ENCODE results near the gene CIDEA. TPM values are rescaled to one million over a fixed set of nuclear protein-coding genes. Genes with fewer than 3 reads are reported as not detected.

Gene CIDEA
- total and polyA plus RNA-seq, 2 donors, result 0.05 to 0.82 TPM

DNA sequence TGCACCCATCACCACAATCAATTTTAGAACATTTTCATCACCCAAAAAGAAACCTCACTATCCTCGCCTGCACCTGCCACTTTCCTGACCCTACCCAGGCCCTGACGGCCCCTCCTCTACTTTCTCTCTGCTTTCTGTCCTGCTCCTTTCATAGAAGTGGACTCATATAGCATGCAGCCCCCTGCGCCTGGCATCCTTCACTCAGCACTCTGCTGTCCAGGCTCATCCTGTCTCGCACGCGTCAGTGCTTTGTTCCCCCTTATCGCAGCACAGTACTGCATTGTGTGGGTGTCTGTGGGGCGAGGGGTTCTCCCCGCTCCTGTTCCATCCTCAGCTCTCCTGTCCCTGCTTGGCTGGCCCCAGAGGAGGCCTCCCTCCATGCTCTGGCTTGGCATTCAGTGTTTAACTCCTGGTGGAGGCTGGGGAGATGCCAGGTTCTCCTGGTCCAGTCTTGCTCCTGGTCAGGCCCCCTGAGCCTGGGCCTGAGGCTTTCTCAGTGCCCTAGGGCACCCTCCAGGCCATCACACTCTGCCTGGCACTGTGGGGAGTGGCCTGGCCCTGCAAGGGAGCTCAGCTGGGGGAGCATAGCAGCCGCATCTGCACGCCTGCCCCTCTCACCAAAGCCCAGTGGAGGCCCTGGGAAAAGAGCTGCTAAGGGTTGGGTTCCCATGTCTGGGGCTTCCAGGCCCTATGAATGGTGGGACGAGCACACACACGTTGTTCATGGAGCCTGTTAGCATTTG lies 47.3 kb downstream of the CIDEA start:
- peaks cover 6 to 27% of the 10 kb centered on the region in 2 donors for H3K27me3 ChIP-seq (ENCODE audit: control insufficient read depth in 2 of 2, insufficient read depth in 1 of 2, low read length in 1 of 2)
- H3K4me3 ChIP-seq (ENCODE audit: low read length in 2 of 2), result no peak overlapping the region
- 97% methylated on average over 13 of the region's 13 CpGs for WGBS
- H3K27ac ChIP-seq (ENCODE audit: low read depth in 1 of 2, low read length in 1 of 2), result no peak overlapping the region
- DNase-seq (ENCODE audit: low read depth in 6 of 9, low spot score in 9 of 9), result no peak
- peaks cover 0 to 3% of the 10 kb centered on the region in 2 donors for H3K9me3 ChIP-seq (ENCODE audit: control insufficient read depth in 2 of 2, insufficient read depth in 1 of 2, low read length in 1 of 2)
- H3K36me3 ChIP-seq (ENCODE audit: control insufficient read depth in 2 of 2, insufficient read depth in 2 of 2, low read length in 1 of 2), result no peaks in the 10 kb centered on the region
- peaks cover 0 to 3% of the 10 kb centered on the region in 2 donors for H3K4me1 ChIP-seq (ENCODE audit: control insufficient read depth in 2 of 2, insufficient read depth in 2 of 2, low read length in 2 of 2)

- Histone ChIP-seq H3K4me3 (ENCODE audit: low read length in 2 of 2) (no peak overlapping the region), H3K27me3 (ENCODE audit: control insufficient read depth in 2 of 2, insufficient read depth in 1 of 2, low read length in 1 of 2) (peaks cover 18 to 38% of the 10 kb centered on the region in 2 donors), H3K4me1 (ENCODE audit: control insufficient read depth in 2 of 2, insufficient read depth in 2 of 2, low read length in 2 of 2) (peaks cover 0 to 9% of the 10 kb centered on the region in 2 donors), H3K9me3 (ENCODE audit: control insufficient read depth in 2 of 2, insufficient read depth in 1 of 2, low read length in 1 of 2) (peaks cover 0 to 3% of the 10 kb centered on the region in 2 donors), H3K36me3 (ENCODE audit: control insufficient read depth in 2 of 2, insufficient read depth in 2 of 2, low read length in 1 of 2) (no peaks in the 10 kb centered on the region), H3K27ac (ENCODE audit: low read depth in 1 of 2, low read length in 1 of 2) (no peak overlapping the region)
- DNase-seq (ENCODE audit: low read depth in 6 of 9, low spot score in 9 of 9), result no peak
- WGBS, result 92% methylated on average over 14 of the region's 14 CpGs
Observed at GRCh38 chr18:12302391-12303147, 48.4 kb downstream of the CIDEA start.

DNA sequence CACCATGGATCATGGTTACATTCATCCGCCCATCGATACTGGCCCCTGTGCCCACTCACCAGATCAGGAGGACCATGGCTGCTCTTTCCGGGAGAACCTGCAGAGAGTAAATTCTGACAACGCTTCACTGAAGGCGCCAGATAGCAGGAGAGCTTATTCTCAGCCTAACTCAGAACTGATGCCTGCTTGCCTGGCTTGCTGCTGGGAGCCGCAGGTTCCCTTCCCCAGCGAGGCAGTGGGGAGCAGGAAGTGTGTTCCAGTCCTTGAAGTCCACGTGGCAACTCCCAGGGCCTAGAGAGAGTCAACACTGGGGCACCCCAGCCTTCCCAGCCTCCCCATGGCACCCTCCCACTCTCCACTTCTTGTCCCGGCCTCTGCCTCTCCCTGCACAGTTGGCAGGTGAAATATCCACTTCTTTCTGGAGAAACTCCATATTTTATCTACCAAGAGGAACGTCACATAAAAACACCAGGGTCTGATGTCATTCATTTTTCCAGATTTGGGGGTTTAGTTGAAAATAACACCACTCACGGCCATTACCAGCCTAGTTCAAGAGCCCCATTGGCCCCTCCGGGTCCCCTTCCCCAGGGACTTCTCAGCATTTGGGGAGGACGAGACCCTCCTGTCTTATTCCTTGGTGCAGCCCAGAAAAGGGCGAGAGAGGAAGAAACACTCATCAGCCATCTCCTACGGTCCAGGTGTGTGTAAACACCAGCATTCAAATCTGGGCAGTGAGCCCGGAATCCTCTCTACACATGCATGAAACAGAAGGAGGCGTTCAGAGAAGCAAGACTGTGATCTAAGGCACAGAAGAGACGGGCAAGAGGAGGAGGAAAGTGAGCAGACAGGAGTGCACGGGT lies 50.4 kb downstream of the CIDEA start:
- Histone ChIP-seq H3K4me3 (ENCODE audit: low read length in 2 of 2) (no peak overlapping the region), H3K27me3 (ENCODE audit: control insufficient read depth in 2 of 2, insufficient read depth in 1 of 2, low read length in 1 of 2) (peaks cover 38 to 57% of the 10 kb centered on the region in 2 donors)
- no peak for DNase-seq (ENCODE audit: low read depth in 6 of 9, low spot score in 9 of 9)

GRCh38 chr18:12305211-12305610 lies 51.0 kb downstream of the CIDEA start:
- Histone ChIP-seq H3K4me1 (ENCODE audit: control insufficient read depth in 2 of 2, insufficient read depth in 2 of 2, low read length in 2 of 2) (peaks cover 0 to 14% of the 10 kb centered on the region in 2 donors), H3K36me3 (ENCODE audit: control insufficient read depth in 2 of 2, insufficient read depth in 2 of 2, low read length in 1 of 2) (no peaks in the 10 kb centered on the region), H3K27me3 (ENCODE audit: control insufficient read depth in 2 of 2, insufficient read depth in 1 of 2, low read length in 1 of 2) (peaks cover 42 to 63% of the 10 kb centered on the region in 2 donors), H3K27ac (ENCODE audit: low read depth in 1 of 2, low read length in 1 of 2) (no peak overlapping the region), H3K9me3 (ENCODE audit: control insufficient read depth in 2 of 2, insufficient read depth in 1 of 2, low read length in 1 of 2) (no peaks in the 10 kb centered on the region), H3K4me3 (ENCODE audit: low read length in 2 of 2) (no peak overlapping the region)
- 95% methylated on average over 12 of the region's 12 CpGs for WGBS
- no peak for DNase-seq (ENCODE audit: low read depth in 6 of 9, low spot score in 9 of 9)

More for the DNA sequence above, 50.4 kb downstream of the CIDEA start:
- 92% methylated on average over 19 of the region's 19 CpGs for WGBS
- H3K4me1 ChIP-seq (ENCODE audit: control insufficient read depth in 2 of 2, insufficient read depth in 2 of 2, low read length in 2 of 2), result peaks cover 0 to 12% of the 10 kb centered on the region in 2 donors
- H3K27ac ChIP-seq (ENCODE audit: low read depth in 1 of 2, low read length in 1 of 2), result no peak overlapping the region
- H3K9me3 ChIP-seq (ENCODE audit: control insufficient read depth in 2 of 2, insufficient read depth in 1 of 2, low read length in 1 of 2), result peaks cover 0 to 2% of the 10 kb centered on the region in 2 donors
- no peaks in the 10 kb centered on the region for H3K36me3 ChIP-seq (ENCODE audit: control insufficient read depth in 2 of 2, insufficient read depth in 2 of 2, low read length in 1 of 2)

- WGBS, result 89% methylated on average over 25 of the region's 25 CpGs
- no peaks in the 10 kb centered on the region for H3K36me3 ChIP-seq (ENCODE audit: control insufficient read depth in 2 of 2, insufficient read depth in 2 of 2, low read length in 1 of 2)
- H3K27ac ChIP-seq (ENCODE audit: low read depth in 1 of 2, low read length in 1 of 2), result no peak overlapping the region
- peaks cover 45 to 70% of the 10 kb centered on the region in 2 donors for H3K27me3 ChIP-seq (ENCODE audit: control insufficient read depth in 2 of 2, insufficient read depth in 1 of 2, low read length in 1 of 2)
- H3K9me3 ChIP-seq (ENCODE audit: control insufficient read depth in 2 of 2, insufficient read depth in 1 of 2, low read length in 1 of 2), result no peaks in the 10 kb centered on the region
- peaks cover 0 to 14% of the 10 kb centered on the region in 2 donors for H3K4me1 ChIP-seq (ENCODE audit: control insufficient read depth in 2 of 2, insufficient read depth in 2 of 2, low read length in 2 of 2)
- DNase-seq (ENCODE audit: low read depth in 6 of 9, low spot score in 9 of 9), result no peak
- H3K4me3 ChIP-seq (ENCODE audit: low read length in 2 of 2), result no peak overlapping the region
Observed at GRCh38 chr18:12305930-12306629, 51.9 kb downstream of the CIDEA start.

DNA sequence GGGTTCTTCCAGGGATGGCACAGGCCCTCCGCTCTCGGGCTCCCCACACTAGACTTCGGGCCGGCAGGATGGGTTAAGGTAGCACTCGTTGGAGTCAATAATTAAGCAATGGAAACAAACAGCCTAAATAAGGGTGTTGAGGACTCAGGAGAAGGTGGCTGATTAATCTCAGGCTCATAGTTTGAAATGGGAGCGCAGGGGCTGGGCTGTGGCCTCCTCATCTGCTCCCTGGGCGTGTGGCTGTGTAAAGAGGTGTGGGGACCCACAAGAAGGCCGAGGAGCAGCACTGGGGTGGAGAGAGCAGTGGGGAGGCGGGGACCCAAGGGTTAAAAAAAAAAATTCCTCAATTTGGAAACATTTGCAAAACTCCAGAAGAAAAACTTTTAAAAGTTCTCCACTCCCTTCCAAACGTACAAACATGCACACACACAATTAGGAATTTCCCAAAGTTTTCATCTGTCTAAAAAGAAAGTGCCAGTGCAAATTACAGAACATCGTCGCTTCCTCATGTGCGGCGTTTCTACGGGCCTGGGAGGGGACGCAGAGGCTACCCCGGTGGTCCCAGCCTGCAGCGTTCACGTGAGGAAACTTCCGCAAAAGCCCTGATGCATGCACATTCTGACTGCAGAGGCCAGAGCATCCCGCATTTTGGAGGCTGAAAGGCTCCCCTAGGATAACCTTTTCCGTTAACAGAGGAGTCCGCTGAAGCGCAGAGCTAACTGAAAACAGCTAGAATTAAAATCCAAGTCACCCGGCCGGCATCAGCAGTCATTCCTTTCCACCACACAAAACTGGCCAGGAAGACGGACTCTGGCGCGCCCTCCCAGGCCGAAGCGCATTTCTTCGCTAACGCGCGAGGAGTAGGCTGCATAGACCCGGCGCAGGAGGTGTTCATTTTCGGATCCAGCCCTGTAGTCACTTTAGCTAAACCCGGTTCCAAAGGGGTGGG lies 52.9 kb downstream of the CIDEA start:
- Histone ChIP-seq H3K4me3 (ENCODE audit: low read length in 2 of 2) (peak overlapping the region; percentile 13 to 52), H3K9me3 (ENCODE audit: control insufficient read depth in 2 of 2, insufficient read depth in 1 of 2, low read length in 1 of 2) (no peaks in the 10 kb centered on the region), H3K4me1 (ENCODE audit: control insufficient read depth in 2 of 2, insufficient read depth in 2 of 2, low read length in 2 of 2) (peaks cover 0 to 14% of the 10 kb centered on the region in 2 donors), H3K27ac (ENCODE audit: low read depth in 1 of 2, low read length in 1 of 2) (peak overlapping the region; percentile 47 to 60), H3K36me3 (ENCODE audit: control insufficient read depth in 2 of 2, insufficient read depth in 2 of 2, low read length in 1 of 2) (no peaks in the 10 kb centered on the region), H3K27me3 (ENCODE audit: control insufficient read depth in 2 of 2, insufficient read depth in 1 of 2, low read length in 1 of 2) (peaks cover 45 to 66% of the 10 kb centered on the region in 2 donors)
- 17% methylated on average over 39 of the region's 39 CpGs for WGBS
- peak in 1 of 9 donors; percentile 25 for DNase-seq (ENCODE audit: low read depth in 6 of 9, low spot score in 9 of 9)

DNA sequence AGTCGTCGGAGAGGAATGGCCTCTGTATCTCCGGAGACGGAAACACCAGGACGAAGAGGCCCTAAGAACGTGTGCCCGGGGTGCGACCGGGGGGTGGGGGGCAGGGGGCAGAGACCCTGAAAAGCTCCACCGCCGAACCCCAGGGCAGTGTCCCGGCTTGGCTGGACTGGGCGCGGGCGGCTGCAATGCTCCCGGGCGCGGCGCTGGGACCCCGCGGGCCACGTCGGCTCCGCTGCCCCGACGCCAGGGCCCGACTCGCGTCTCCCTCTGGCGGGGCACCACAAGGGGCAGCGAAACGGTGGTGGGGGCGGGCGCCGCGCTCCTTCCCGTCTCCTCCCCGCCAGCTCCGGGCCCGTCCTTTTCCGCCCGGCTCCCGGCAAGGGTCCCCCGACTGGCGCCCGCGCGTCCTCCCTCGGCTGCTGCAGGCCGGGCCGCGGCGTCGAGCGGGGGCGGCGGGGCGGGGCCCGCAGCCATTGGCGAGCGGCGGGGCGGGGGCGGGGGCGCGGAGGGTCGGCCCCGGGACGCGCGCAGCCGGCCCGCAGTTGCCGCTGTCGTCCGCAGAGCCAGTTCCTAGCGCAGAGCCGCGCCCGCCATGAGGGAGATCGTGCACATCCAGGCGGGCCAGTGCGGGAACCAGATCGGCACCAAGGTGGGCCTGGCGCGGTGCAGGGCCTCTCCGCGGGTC lies 53.7 kb downstream of the CIDEA start, which contains the start of gene TUBB6:
Gene TUBB6, plus strand, starts transcription at position 541 of the 685 bp plus-strand sequence. Its CDS starts 52 bp downstream, at position 593.
- Histone ChIP-seq H3K27ac (ENCODE audit: low read depth in 1 of 2, low read length in 1 of 2) (peak within 1 kb of the TSS; percentile 47 to 80), H3K27me3 (ENCODE audit: control insufficient read depth in 2 of 2, insufficient read depth in 1 of 2, low read length in 1 of 2) (peaks cover 45 to 66% of the 10 kb centered on the region in 2 donors), H3K4me3 (ENCODE audit: low read length in 2 of 2) (peak within 1 kb of the TSS; percentile 24 to 52), H3K36me3 (ENCODE audit: control insufficient read depth in 2 of 2, insufficient read depth in 2 of 2, low read length in 1 of 2) (no peaks in the 10 kb centered on the region), H3K4me1 (ENCODE audit: control insufficient read depth in 2 of 2, insufficient read depth in 2 of 2, low read length in 2 of 2) (peaks cover 0 to 14% of the 10 kb centered on the region in 2 donors), H3K9me3 (ENCODE audit: control insufficient read depth in 2 of 2, insufficient read depth in 1 of 2, low read length in 1 of 2) (peaks cover 0 to 8% of the 10 kb centered on the region in 2 donors)
- DNase-seq (ENCODE audit: low read depth in 6 of 9, low spot score in 9 of 9), result peak in 1 of 9 donors; percentile 41
- 1% methylated on average over 88 of the region's 88 CpGs for WGBS

Data from thymus (tissue), 11 donors.